DMS153 treated with DMSO at 0.1 percent for 48 hours (cell line): ENCODE results near the gene CFAP46.
"Not testable (repeated sequence)": the region's sequence is repeated elsewhere in the genome, so short reads cannot be mapped to it uniquely, and the experiment has no call there.

Experiments
- DNase-seq: peaks from one replicate; lab custom pipeline; 2025; ENCODE audit not compliant: unreplicated experiment; lab: John Stamatoyannopoulos, UW

Gene CFAP46

GRCh38 chr10:132832186-132832969, 110.0 kb downstream of the CFAP46 start:
- DNase-seq = no peak

GRCh38 chr10:132829403-132829802, 113.0 kb downstream of the CFAP46 start:
- DNase-seq = no peak

- DNase-seq = no peak
Observed at GRCh38 chr10:132828681-132829080, 113.7 kb downstream of the CFAP46 start.

DNA sequence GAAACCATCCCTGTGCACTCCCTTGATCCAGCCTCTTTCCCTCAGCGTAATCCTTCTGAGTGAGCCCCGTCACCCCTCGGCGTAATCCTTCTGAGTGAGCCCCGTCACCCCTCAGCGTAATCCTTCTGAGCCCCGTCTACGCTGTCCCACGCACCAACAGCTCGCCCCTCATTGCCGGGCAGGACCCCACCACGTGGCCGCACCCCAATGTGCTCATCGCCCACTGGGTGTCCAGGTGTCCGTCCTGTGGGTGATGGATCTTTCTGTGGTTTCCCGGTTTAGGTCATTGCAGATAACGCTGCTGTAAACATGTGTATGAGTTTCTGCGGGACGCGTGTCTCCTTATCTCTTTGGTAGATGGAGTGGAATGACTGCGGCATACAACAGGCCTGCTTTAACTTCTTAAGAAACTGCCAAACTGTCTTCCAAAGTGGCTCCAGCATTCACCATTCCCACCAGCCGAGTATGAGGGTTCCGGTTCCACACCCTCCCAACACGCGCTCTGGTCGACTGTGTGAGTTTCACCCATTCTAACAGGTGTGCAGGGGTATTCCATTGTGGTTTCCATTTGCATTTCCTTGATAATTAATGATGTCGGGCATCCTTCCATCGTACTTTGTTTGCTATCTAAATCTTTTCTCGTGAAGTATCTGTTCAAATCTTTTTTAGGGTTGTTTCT, 114.4 kb downstream of the CFAP46 start:
- DNase-seq = no peak

- no peak for DNase-seq
Observed at GRCh38 chr10:132827423-132827789, 115.0 kb downstream of the CFAP46 start.

DNA sequence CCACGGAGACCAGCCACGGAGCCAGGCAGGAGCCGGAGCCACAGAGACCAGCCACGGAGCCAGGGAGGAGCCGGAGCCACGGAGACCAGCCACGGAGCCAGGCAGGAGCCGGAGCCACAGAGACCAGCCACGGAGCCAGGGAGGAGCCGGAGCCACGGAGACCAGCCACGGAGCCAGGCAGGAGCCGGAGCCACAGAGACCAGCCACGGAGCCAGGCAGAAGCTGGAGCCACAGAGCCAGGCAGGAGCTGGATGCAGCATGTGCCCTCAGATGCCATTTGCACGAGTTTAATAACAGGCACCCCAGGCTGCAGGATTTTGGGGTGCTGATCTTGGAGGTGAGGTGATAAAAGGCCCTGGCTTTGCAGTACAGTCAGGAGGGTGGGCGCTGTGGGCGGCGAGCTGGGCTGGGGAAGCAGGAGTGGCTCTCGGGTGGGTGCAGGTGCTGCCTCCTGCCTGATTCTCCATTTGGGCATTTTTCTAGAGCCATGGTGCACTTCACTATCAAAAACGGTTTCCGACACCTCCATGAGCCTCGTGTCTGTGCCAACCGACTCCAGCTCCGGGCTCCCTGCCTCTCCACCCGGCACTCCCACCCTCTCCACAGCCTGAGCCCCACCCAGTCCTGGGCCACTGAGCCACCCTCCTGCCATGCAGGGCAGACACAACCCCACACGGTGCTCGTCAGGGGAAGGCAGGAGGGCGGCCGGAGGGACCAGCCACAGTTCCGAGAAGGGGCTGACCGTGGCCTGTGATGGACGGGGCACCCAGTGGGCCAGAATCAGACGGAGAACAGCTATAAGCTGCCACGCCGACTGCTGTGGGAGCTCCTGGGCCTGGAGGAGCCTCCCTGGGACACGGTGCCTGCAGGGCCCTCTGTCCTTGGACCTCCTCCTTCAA, 115.6 kb downstream of the CFAP46 start:
- no peak for DNase-seq

DNA sequence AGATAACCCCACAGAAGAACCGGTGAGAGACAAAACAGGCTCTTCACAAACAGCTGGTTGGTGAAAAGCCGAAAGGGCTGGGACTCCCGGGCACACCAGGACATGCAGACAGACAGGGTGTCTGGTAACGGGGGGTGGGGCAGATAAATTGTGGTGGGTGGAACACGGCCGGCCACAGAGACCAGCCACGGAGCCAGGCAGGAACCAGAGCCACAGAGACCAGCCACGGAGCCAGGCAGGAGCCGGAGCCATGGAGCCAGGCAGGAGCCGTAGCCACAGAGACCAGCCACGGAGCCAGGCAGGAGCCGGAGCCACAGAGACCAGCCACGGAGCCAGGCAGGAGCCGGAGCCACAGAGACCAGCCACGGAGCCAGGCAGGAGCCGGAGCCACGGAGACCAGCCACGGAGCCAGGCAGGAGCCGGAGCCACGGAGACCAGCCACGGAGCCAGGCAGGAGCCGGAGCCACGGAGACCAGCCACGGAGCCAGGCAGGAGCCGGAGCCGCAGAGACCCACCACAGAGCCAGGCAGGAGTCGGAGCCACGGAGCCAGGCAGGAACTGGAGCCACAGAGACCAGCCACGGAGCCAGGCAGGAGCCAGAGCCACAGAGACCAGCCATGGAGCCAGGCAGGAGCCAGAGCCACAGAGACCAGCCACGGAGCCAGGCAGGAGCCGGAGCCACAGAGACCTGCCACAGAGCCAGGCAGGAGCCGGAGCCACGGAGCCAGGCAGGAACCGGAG, 116.4 kb downstream of the CFAP46 start:
- DNase-seq = not testable (repeated sequence)

DNA sequence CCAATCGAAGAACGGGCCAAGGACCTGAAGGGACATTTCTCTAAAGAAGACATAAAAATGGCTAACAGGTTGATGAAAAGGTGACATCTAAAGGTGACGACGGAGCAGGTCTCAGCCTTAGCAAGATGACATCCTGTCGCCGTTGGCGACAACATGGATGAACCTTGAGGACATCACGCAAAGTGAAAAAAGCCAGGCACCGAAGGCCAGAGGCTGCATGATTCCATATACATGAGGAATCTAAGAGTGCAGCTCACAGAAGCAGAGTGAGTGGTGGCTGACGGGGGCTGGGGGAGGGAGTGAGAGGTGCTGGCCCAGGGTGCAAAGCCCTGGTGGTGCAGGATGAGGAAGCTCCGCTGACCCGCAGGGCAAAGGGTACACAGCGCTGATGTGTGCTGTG, 122.3 kb downstream of the CFAP46 start:
- no peak for DNase-seq

DNA sequence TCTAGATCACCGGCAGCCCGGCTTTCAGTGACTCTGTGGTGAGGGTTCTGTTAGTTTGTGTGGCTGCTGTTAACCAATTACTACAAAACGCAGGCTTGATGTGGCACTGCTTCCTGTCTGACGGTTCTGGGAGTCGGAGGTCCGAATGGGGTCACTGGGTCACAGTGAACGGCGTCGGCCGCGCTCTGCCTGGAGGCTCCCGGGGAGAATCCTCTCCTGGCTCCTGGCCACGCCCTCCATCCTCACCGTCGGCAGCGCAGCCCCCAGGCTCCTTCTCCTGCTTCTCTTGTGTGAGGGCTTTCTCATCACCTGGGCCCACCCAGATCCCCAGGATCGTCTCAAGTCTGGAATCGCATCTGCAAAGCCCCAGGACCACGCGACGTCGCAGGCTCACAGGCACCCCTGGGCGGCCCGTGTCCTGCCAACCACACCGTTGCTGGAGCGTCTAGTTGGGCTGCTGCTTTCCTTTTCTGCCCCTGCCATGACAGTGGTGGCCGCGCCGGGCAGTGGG, 124.6 kb downstream of the CFAP46 start:
- DNase-seq = no peak

DNA sequence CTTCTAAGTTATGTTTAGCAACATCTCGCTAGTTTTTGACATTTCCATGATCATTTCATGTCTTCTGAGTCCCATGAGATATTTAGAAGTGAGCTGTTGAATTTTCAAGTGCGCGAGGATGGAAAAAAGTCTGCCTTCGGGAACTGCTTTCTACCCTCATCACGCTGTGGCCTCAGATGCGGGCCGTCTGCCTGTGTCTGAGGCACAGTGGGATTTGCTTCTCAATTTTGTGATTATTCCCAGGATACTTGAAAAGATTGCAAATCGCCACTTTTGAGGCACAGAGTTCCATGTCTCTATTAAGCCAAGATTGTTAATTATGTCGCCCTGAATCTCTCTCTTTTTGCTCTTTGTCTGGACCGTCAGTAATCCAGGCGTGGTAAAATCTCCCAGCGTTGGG, 125.7 kb downstream of the CFAP46 start:
- DNase-seq = no peak

GRCh38 chr10:132815168-132815857, 127.1 kb downstream of the CFAP46 start:
- no peak for DNase-seq

- no peak for DNase-seq
Observed at GRCh38 chr10:132814469-132814856, 127.9 kb downstream of the CFAP46 start.

GRCh38 chr10:132813560-132814468, 128.6 kb downstream of the CFAP46 start:
- DNase-seq = no peak

DNA sequence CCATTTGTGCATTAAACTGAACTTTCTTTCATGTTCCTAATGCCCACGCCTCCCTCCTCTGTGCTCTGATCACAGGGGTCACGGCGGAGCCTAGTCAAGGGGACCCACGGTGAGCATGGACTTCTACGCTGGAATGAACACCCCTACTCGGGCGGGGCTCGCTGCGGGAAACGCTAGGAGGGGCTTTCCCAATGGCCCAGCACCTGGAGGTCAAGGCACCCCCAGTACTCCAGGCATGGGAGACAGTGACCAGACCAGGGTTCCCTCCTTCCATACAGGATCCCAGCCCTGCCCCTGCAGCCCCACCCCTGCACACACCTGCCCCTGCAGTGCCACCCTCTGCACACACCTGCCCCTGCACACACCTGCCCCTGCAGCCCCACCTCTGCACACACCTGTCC, 129.4 kb downstream of the CFAP46 start:
- no peak for DNase-seq

GRCh38 chr10:132812520-132812919, 129.8 kb downstream of the CFAP46 start:
- DNase-seq = no peak

DNA sequence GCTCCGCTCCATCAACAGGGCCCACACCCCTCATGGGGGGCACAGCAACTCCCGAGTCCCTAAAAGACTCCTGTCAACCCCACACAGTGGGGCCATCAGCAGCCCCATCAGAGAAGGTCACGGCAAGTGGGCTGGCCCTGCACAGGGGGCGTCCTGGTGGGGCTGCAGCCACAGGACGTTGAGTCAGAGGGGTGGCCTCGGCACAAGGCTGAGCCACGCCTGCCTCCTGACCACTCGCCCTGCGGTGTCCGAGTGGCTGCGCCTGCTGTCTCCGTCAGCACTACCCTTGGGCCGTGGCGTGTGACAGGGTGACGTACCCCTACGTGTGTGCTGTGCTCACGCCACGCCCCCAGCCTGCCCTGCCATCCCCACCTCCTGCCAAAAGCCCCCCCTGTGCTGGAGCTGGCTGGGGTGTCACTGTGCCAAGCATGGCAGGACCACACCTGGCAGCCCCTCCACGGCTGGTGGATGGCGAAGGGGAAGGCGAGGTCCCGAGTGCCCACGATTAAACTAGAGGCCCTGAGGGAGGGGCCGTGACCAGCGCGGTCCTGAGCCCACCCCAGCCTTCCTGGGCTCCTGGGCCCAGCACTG, 130.4 kb downstream of the CFAP46 start:
- DNase-seq = no peak

DNA sequence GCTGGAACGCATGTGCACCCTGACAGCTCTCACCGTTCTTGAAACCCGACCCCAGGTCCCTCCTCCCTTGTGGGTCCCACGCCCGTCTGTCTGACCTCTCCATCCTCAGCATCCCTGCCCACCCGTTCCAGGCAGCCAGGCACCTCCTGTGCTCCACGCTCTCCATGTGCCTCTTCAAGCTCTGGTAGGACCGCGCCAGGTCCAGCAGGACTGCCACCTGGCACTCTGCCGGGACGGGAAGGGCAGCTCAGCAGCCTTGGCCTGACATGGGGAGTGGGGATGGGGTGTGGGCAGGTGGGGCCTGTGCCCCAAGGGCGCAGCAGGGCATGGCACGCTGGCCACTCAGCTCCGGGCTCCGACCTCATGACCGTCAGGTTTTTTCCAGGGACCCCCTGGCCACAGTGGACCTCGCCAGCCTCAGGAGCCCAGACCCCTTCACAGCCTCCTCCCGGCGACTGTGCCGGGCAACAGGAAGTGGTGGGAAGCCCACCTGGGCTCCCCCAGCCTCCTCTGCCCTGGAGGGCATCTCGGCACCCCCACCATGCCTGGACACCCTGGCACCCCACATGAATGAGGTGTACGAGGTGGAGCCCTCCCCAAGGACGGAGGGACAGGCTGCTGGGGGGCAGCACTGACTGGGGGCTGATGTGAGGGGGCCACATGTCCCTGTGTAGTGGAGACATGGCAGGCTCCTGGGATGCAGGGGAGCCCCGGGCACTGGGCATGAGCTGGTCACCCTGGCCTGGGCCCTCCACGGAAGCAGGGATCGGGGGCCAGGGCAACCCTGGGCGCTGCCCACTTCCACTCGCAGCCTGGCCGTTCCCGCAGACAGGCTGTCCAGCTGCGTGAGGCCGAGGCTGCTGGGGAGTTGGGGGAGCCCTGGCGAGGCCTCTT, 131.3 kb downstream of the CFAP46 start:
- DNase-seq = no peak
